Measurements from ENCODE around the gene TOGARAM2. TPM values are rescaled to one million over a fixed set of nuclear protein-coding genes. Genes with fewer than 3 reads are reported as not detected.

Gene TOGARAM2
- polyA plus RNA-seq, 1 donor (not counting 4 experiments of a cell fraction or from before 2014, with no cell fraction given), result 0.10 TPM

DNA sequence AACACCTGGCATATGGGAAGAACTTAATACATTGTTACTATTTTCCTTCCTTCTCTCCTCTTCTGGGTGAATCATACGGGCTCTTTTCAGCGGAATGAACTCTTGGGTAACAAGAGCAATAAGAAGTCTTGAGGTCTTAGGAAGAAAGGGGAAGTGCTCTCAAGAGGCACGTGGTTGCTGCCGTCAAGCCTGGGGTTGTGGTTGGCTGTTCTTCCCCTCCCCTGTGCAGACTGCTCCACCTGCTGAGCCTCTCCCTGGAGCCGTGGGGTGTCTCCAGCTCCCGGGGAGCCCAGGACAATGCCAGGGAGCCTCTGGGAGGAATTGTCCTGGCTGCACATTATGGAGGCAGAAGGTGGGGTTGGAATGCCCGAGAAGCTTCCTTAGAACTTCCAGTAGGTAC lies 19.4 kb downstream of the TOGARAM2 start:
- DNase-seq (ENCODE audit: low read depth, low spot score) (no peak), FAIRE-seq (no peak)
- no peaks in the 10 kb centered on the region for H3K79me2 ChIP-seq (ENCODE audit: control insufficient read depth, insufficient read depth, low read length)
- H4K20me1 ChIP-seq (ENCODE audit: control insufficient read depth, extremely low read depth, insufficient read depth, low read length), result no peaks in the 10 kb centered on the region
- peaks cover 6% of the 10 kb centered on the region for H3K4me1 ChIP-seq (ENCODE audit: control insufficient read depth, extremely low read depth, insufficient read depth, low read length)
- no peaks in the 10 kb centered on the region for H3K9me3 ChIP-seq (ENCODE audit: control insufficient read depth, low read depth, low read length)
- H2AFZ ChIP-seq (ENCODE audit: control insufficient read depth, low read length), result no peak overlapping the region
- no peaks in the 10 kb centered on the region for H3K27me3 ChIP-seq (ENCODE audit: control insufficient read depth, extremely low read depth, insufficient read depth, low read length)
- H3K27ac ChIP-seq (ENCODE audit: control insufficient read depth, insufficient read depth, low read length), result no peak overlapping the region
- no peak for TF ChIP-seq EZH2 (IDR thresholded peaks at IDR 0.05; ENCODE audit: low read length)
- TF ChIP-seq, protein P1, sequence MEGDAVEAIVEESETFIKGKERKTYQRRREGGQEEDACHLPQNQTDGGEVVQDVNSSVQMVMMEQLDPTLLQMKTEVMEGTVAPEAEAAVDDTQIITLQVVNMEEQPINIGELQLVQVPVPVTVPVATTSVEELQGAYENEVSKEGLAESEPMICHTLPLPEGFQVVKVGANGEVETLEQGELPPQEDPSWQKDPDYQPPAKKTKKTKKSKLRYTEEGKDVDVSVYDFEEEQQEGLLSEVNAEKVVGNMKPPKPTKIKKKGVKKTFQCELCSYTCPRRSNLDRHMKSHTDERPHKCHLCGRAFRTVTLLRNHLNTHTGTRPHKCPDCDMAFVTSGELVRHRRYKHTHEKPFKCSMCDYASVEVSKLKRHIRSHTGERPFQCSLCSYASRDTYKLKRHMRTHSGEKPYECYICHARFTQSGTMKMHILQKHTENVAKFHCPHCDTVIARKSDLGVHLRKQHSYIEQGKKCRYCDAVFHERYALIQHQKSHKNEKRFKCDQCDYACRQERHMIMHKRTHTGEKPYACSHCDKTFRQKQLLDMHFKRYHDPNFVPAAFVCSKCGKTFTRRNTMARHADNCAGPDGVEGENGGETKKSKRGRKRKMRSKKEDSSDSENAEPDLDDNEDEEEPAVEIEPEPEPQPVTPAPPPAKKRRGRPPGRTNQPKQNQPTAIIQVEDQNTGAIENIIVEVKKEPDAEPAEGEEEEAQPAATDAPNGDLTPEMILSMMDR (optimal IDR thresholded peaks at IDR 0.05 in 1 of 3, IDR thresholded peaks at IDR 0.05 in 1 of 3, conservative IDR thresholded peaks at IDR 0.05 in 1 of 3; ENCODE audit: extremely low read depth in 1 of 3, insufficient read depth in 2 of 3, low read length in 3 of 3), result no peak
- H3K9me1 ChIP-seq (ENCODE audit: control insufficient read depth, extremely low read depth, insufficient read depth, low read length), result peaks cover 2% of the 10 kb centered on the region
- dilution Hi-C loops (cut with MboI; ENCODE audit: extremely low pct_ligation_motif_present, low sequenced_read_pairs), result no loop called here
- no peak overlapping the region for H3K4me3 ChIP-seq (ENCODE audit: control insufficient read depth in 2 of 3, extremely low read depth in 1 of 3, insufficient read depth in 2 of 3, low read depth in 1 of 3, low read length in 3 of 3)
- H3K36me3 ChIP-seq (ENCODE audit: control insufficient read depth in 2 of 2, extremely low read depth in 1 of 2, insufficient read depth in 2 of 2, low read length in 2 of 2), result no peaks in the 10 kb centered on the region
- no peak overlapping the region for H3K4me2 ChIP-seq (ENCODE audit: control insufficient read depth, extremely low read depth, insufficient read depth, low read depth, low read length)
- no peak overlapping the region for H3K9ac ChIP-seq (ENCODE audit: control insufficient read depth, extremely low read depth, insufficient read depth, low read length)

DNA sequence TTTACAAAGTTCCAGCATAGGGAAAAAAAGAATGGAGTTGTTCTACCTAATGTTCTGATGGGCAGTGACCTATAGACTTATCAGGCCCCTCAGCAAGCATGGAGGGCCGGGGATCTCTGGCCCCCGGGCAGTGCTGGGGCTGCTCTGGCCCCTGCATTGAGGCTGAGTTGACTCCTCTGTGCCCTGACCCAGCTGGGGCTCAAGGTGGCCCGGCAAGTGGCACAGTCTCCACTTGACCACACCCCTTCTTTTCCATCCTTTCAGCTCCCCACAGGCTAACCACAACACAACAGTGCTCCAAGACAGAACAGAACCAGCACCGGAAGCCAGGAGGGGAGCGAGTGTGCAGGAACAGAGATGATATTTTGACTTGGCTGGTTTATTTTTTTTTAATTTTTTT lies 19.9 kb downstream of the TOGARAM2 start:
- Histone ChIP-seq H3K4me3 (ENCODE audit: control insufficient read depth in 2 of 3, extremely low read depth in 1 of 3, insufficient read depth in 2 of 3, low read depth in 1 of 3, low read length in 3 of 3) (no peak overlapping the region), H3K79me2 (ENCODE audit: control insufficient read depth, insufficient read depth, low read length) (no peaks in the 10 kb centered on the region), H3K36me3 (ENCODE audit: control insufficient read depth in 2 of 2, extremely low read depth in 1 of 2, insufficient read depth in 2 of 2, low read length in 2 of 2) (no peaks in the 10 kb centered on the region), H3K9me3 (ENCODE audit: control insufficient read depth, low read depth, low read length) (peaks cover 2% of the 10 kb centered on the region), H3K9me1 (ENCODE audit: control insufficient read depth, extremely low read depth, insufficient read depth, low read length) (peaks cover 2% of the 10 kb centered on the region), H4K20me1 (ENCODE audit: control insufficient read depth, extremely low read depth, insufficient read depth, low read length) (no peaks in the 10 kb centered on the region), H3K27me3 (ENCODE audit: control insufficient read depth, extremely low read depth, insufficient read depth, low read length) (no peaks in the 10 kb centered on the region), H3K9ac (ENCODE audit: control insufficient read depth, extremely low read depth, insufficient read depth, low read length) (no peak overlapping the region), H3K27ac (ENCODE audit: control insufficient read depth, insufficient read depth, low read length) (no peak overlapping the region), H3K4me1 (ENCODE audit: control insufficient read depth, extremely low read depth, insufficient read depth, low read length) (peaks cover 3% of the 10 kb centered on the region), H2AFZ (ENCODE audit: control insufficient read depth, low read length) (no peak overlapping the region), H3K4me2 (ENCODE audit: control insufficient read depth, extremely low read depth, insufficient read depth, low read depth, low read length) (no peak overlapping the region)
- no peak for TF ChIP-seq EZH2 (IDR thresholded peaks at IDR 0.05; ENCODE audit: low read length)
- TF ChIP-seq, protein P1 (optimal IDR thresholded peaks at IDR 0.05 in 1 of 3, IDR thresholded peaks at IDR 0.05 in 1 of 3, conservative IDR thresholded peaks at IDR 0.05 in 1 of 3; ENCODE audit: extremely low read depth in 1 of 3, insufficient read depth in 2 of 3, low read length in 3 of 3), result no peak
- no peak for DNase-seq (ENCODE audit: low read depth, low spot score)
- no peak for FAIRE-seq
- dilution Hi-C loops (cut with MboI; ENCODE audit: extremely low pct_ligation_motif_present, low sequenced_read_pairs), result no loop called here

All from keratinocyte (primary cell).